Osteoblast (primary cell): Measurements from ENCODE around the gene LRAT. TPM values are rescaled to one million over a fixed set of nuclear protein-coding genes. Genes with fewer than 3 reads are reported as not detected.

Source experiments
- DNase-seq: peaks from one replicate; pipeline ENCODE4 v3.0.0; 2011; ENCODE audit warnings: low spot score, mixed read lengths; ENCODE audit not compliant: insufficient read length; ENCODE audit errors: missing footprints
- H2AFZ ChIP-seq: 2 replicates; pipeline ENCODE4 v1.6.0; 2011; ENCODE audit warnings: mild to moderate bottlenecking, low read length
- H3K27ac ChIP-seq: 2 replicates; pipeline ENCODE4 v1.5.1; 2011; ENCODE audit warnings: mild to moderate bottlenecking, low read depth, low read length, moderate library complexity
- H3K27me3 ChIP-seq: 2 replicates; pipeline ENCODE4 v1.6.0; 2012; ENCODE audit warnings: mild to moderate bottlenecking, control low read depth, inconsistent platforms, low read length, moderate library complexity; ENCODE audit not compliant: insufficient read depth
- H3K36me3 ChIP-seq: 2 replicates; pipeline ENCODE4 v1.5.1; 2011; ENCODE audit warnings: mild to moderate bottlenecking, low read length, control low read depth, moderate library complexity; ENCODE audit not compliant: insufficient read depth
- H3K4me1 ChIP-seq: 2 replicates; pipeline ENCODE4 v1.5.1; 2011; ENCODE audit warnings: mild to moderate bottlenecking, low read length, control low read depth, moderate library complexity; ENCODE audit not compliant: insufficient read depth
- H3K4me2 ChIP-seq: 2 replicates; pipeline ENCODE4 v1.6.0; 2011; ENCODE audit warnings: mild to moderate bottlenecking, low read length; ENCODE audit not compliant: insufficient read depth
- H3K4me3 ChIP-seq: fragments of 200-600 bp; sonication (generic); 3 replicates; pipeline ENCODE4 v1.5.1; 2012; ENCODE audit warnings: mild to moderate bottlenecking, low read length, inconsistent platforms; ENCODE audit not compliant: insufficient read depth
- H3K79me2 ChIP-seq: 2 replicates; pipeline ENCODE4 v1.6.0; 2012; ENCODE audit warnings: mild to moderate bottlenecking, low read length, control low read depth, inconsistent platforms; ENCODE audit not compliant: insufficient read depth
- H3K9me3 ChIP-seq: 2 replicates; pipeline ENCODE4 v1.5.1; 2011; ENCODE audit warnings: low read depth, low read length, control low read depth
- H4K20me1 ChIP-seq: 2 replicates; pipeline ENCODE4 v1.6.0; 2012; ENCODE audit warnings: mild to moderate bottlenecking, low read length, control low read depth; ENCODE audit not compliant: insufficient read depth
- total RNA-seq: library from RNA; depleted of rRNA; stranded (reverse); fragments of >200 nt; gene quantifications from 2 replicates; pipeline ENCODE4 v1.2.3, GENCODE V29; 2012
- TF ChIP-seq, protein P1 (sequence below): IDR thresholded peaks from 2 replicates; pipeline ENCODE4 v1.5.1; 2011; ENCODE audit warnings: mild to moderate bottlenecking, low read depth, low read length, moderate library complexity; ENCODE audit errors: extremely low read depth

LRAT gene
- total RNA-seq, 1 donor: not detected

DNA sequence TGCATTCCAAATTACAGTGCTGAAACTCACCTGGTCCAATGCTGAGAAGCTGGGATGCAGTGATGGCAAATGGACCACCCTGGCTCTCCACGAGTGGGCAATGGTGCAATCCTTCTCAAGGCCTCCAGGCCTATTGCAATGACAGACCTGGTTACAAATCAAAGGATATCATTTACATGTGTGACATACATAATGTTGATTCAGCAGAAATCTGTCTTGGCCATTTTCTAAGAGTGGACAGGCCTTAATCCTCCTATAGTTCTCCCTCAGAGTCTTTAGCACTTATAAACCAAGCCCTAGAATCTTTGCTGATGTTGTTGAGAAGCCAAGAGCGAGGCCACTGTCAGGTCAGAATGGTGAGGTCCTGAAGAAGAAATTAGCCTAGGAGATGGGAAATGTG, 17.1 kb downstream of the LRAT start:
- Histone ChIP-seq H2AFZ (no peak overlapping the region), H4K20me1 (no peaks in the 10 kb centered on the region), H3K4me2 (no peak overlapping the region), H3K9me3 (no peaks in the 10 kb centered on the region), H3K27me3 (no peaks in the 10 kb centered on the region), H3K4me1 (no peaks in the 10 kb centered on the region), H3K79me2 (no peaks in the 10 kb centered on the region), H3K36me3 (no peaks in the 10 kb centered on the region), H3K4me3 (no peak overlapping the region), H3K27ac (no peak overlapping the region)
- TF ChIP-seq, protein P1, sequence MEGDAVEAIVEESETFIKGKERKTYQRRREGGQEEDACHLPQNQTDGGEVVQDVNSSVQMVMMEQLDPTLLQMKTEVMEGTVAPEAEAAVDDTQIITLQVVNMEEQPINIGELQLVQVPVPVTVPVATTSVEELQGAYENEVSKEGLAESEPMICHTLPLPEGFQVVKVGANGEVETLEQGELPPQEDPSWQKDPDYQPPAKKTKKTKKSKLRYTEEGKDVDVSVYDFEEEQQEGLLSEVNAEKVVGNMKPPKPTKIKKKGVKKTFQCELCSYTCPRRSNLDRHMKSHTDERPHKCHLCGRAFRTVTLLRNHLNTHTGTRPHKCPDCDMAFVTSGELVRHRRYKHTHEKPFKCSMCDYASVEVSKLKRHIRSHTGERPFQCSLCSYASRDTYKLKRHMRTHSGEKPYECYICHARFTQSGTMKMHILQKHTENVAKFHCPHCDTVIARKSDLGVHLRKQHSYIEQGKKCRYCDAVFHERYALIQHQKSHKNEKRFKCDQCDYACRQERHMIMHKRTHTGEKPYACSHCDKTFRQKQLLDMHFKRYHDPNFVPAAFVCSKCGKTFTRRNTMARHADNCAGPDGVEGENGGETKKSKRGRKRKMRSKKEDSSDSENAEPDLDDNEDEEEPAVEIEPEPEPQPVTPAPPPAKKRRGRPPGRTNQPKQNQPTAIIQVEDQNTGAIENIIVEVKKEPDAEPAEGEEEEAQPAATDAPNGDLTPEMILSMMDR: no peak
- no peak for DNase-seq

DNA sequence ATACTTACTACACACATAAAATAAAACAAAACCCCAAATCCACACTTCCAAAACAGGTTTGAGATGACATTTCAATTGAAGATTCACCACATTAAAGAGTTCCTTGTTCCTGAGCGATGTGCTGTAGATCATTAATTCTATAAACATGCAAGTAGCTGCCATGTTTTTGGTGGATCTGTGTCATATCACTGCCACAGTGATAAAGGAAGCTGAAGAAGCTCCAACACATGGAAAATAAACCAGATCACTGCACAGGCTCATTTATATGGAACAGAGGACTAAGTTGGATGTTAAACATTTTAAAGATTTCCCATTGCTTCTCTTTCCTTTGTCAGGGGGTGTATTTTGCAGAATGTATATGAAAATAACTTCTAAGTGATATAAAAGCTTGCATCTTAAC, 34.5 kb downstream of the LRAT start:
- TF ChIP-seq, protein P1: no peak
- DNase-seq: no peak
- no peak overlapping the region for H3K4me2 ChIP-seq
- no peak overlapping the region for H3K4me3 ChIP-seq
- no peaks in the 10 kb centered on the region for H3K9me3 ChIP-seq
- H4K20me1 ChIP-seq: no peaks in the 10 kb centered on the region
- no peaks in the 10 kb centered on the region for H3K79me2 ChIP-seq
- no peak overlapping the region for H2AFZ ChIP-seq
- H3K4me1 ChIP-seq: no peaks in the 10 kb centered on the region
- H3K27me3 ChIP-seq: no peaks in the 10 kb centered on the region
- no peak overlapping the region for H3K27ac ChIP-seq
- H3K36me3 ChIP-seq: no peaks in the 10 kb centered on the region

DNA sequence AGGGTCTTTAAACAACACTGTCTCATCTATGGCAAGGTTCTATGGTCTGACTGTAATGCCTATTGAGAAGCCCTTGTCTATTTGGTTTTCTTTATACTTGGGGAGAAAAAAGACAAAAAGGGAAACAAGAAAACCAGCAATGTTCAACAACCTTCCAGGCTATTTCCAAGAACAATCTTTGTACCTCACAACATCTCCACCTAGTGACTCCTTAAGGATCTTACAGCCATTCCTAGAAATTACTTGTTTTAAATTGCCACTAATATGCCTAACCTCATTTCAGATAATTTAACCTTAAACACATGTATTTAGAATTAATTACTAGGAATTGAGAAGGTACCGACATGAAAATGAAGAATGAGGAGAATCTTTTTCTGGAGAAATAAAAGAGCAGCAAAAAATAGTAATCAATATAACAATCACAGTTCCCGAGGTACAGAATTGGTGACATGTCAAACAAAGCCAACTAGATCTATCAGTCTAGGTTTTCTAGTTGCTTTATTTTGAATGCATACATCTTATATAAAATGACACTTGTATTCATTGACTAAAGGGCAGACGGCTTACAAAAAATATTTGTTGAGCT, 35.7 kb downstream of the LRAT start:
- Histone ChIP-seq H3K4me3 (no peak overlapping the region), H3K36me3 (no peaks in the 10 kb centered on the region), H3K27ac (no peak overlapping the region), H3K4me1 (no peaks in the 10 kb centered on the region), H3K79me2 (no peaks in the 10 kb centered on the region), H4K20me1 (no peaks in the 10 kb centered on the region), H3K27me3 (no peaks in the 10 kb centered on the region), H3K4me2 (no peak overlapping the region), H3K9me3 (no peaks in the 10 kb centered on the region), H2AFZ (no peak overlapping the region)
- DNase-seq: peak; percentile 19
- TF ChIP-seq, protein P1: peak; percentile 57

DNA sequence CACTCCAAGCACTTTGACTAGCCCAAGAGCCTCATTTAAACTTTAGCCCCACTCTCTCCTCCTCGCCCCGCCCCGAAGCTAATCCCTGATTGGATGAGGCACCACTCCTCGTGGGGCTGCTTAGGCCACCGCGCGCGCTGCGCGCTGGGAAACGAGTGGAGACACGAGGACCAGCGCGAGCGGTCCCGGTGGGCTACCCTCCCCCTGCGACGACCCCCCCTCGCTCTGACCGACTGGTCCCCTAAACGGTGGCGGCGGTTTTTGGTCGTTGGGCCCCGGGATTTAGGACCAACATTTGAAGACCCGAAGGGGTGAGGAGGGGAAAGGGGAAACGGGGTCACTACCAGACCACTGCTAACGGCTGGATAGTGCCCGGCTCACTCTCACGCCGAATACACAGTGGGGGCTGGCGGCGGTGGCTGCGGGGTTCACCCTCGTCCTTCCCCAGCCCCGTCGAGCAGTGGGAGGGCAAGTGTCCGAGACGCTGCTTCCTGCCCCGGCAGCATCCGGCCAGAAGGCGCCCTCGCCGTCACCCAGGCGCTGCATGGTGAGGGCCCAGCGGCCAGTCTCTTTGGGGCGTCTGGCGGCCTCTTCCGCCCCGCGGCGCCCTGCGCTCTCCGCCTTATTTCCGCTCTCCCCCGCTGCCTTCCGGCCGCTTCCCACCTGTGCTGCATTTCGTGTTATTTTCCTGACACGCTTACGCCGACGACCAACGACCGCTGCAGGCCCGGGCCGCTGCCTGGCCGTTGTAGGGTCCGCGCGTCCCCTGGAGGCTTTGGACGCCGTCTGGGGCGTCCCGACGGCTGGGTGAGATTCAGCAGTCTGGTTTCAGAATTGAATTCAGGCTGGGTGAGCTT, 37.6 kb downstream of the LRAT start, which contains the start of gene RBM46:
TSS of gene RBM46 (plus strand) at position 147 of the 857 bp plus-strand sequence. CDS start 15,481 bp downstream, outside the sequence.
- H3K4me3 ChIP-seq: no peak within 1 kb of the TSS
- H3K27me3 ChIP-seq: no peaks in the 10 kb centered on the region
- H2AFZ ChIP-seq: no peak within 1 kb of the TSS
- H3K4me1 ChIP-seq: no peaks in the 10 kb centered on the region
- H3K9me3 ChIP-seq: no peaks in the 10 kb centered on the region
- no peak for DNase-seq
- TF ChIP-seq, protein P1: no peak
- no peak within 1 kb of the TSS for H3K4me2 ChIP-seq
- no peaks in the 10 kb centered on the region for H3K36me3 ChIP-seq
- no peaks in the 10 kb centered on the region for H3K79me2 ChIP-seq
- H3K27ac ChIP-seq: no peak within 1 kb of the TSS
- H4K20me1 ChIP-seq: no peaks in the 10 kb centered on the region
